ENCODE measurements around the gene SEC14L5. TPM values are rescaled to one million over a fixed set of nuclear protein-coding genes. Genes with fewer than 3 reads are reported as not detected.

The SEC14L5 gene
- total and polyA plus RNA-seq, 5 donors from 2014 or later = 1.5 TPM; not detected in 4

DNA sequence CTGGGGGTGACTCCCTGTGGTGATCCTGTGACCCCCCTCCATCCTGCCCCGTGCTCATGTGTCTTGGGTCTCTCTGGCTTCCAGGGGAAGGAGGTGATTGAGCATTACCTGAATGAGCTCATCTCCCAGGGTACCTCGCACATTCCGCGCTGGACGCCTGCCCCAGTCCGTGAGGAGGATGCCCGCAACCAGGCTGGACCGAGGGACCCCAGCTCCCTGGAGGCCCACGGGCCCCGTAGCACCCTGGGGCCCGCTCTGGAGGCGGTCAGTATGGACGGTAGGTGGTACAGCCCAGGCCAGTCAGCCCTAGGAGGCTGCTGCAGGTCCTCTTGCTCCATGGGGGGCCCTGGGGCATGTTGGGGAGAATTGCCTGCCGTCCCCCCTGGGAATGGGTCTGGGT, 33.6 kb downstream of the SEC14L5 start:
- H3K4me3 ChIP-seq (ENCODE audit: low read depth, low read length) = no peak overlapping the region
- no peaks in the 10 kb centered on the region for H3K36me3 Mint-ChIP-seq
- no peak overlapping the region for H3K4me3 Mint-ChIP-seq
- H3K4me1 ChIP-seq (ENCODE audit: control insufficient read depth, insufficient read depth, low read length, poor library complexity, severe bottlenecking) = no peaks in the 10 kb centered on the region
- ATAC-seq (ENCODE audit: low read depth in 2 of 2) (no peak), DNase-seq (no peak)
- no peak overlapping the region for H3K27ac ChIP-seq (ENCODE audit: insufficient read depth, low read length, poor library complexity, severe bottlenecking)
- peaks cover 8% of the 10 kb centered on the region for H3K27me3 ChIP-seq (ENCODE audit: control insufficient read depth, insufficient read depth, low read length)
- no peaks in the 10 kb centered on the region for H3K9me3 ChIP-seq (ENCODE audit: control insufficient read depth in 2 of 2, low read length in 2 of 2)
- peaks cover 0 to 1% (median 0%) of the 10 kb centered on the region in 7 donors for H3K9me3 Mint-ChIP-seq
- H3K36me3 ChIP-seq (ENCODE audit: control insufficient read depth, insufficient read depth, low read length) = no peaks in the 10 kb centered on the region
- peaks cover 0 to 2% (median 0%) of the 10 kb centered on the region in 4 donors for H3K4me1 Mint-ChIP-seq
- H3K27me3 Mint-ChIP-seq = peaks cover 26% of the 10 kb centered on the region
- H3K27ac Mint-ChIP-seq = no peak overlapping the region

DNA sequence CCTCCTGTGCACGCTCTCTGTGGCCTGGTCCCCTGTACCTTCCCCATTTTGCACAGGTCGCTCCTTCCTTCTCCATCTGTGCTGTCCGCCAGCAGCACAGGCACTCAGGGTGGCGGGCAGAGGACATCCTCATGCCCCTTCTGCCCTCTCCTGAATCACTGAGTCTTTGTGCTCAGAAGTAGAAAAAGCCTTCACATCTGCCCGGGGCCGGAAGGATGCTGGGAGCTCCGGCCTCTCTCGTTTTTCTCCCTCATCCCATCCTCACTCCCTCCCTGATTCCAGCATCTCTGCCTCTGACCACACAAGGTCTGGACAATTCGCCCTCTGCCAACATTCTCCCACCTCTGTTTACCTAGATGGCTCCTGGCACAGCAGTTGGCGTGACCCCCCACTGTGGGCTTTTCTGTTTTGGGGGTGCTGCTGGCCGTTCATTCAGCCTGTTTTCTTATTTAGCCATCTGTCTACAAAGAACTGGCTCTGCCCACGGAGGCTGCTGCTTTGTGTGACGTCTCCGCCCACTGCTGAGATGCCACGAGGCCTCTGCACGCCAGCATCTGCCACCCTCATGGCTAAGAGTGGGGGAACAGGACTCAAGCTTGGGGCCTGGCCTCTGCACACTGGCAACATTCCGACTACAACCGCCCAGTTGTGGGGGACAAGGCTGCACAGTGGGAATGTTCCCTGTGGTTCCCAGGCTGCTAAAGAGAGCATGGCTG, 36.7 kb downstream of the SEC14L5 start:
- Histone ChIP-seq H3K4me1 (ENCODE audit: control insufficient read depth, insufficient read depth, low read length, poor library complexity, severe bottlenecking) (no peaks in the 10 kb centered on the region), H3K9me3 (ENCODE audit: control insufficient read depth in 2 of 2, low read length in 2 of 2) (no peaks in the 10 kb centered on the region), H3K27ac (ENCODE audit: insufficient read depth, low read length, poor library complexity, severe bottlenecking) (no peak overlapping the region), H3K4me3 (ENCODE audit: low read depth, low read length) (no peak overlapping the region), H3K36me3 (ENCODE audit: control insufficient read depth, insufficient read depth, low read length) (no peaks in the 10 kb centered on the region), H3K27me3 (ENCODE audit: control insufficient read depth, insufficient read depth, low read length) (no peaks in the 10 kb centered on the region)
- H3K27ac Mint-ChIP-seq = peak overlapping the region in 1 of 3 donors; percentile 38
- ATAC-seq (ENCODE audit: low read depth in 2 of 2) (no peak), DNase-seq (no peak)
- H3K36me3 Mint-ChIP-seq = no peaks in the 10 kb centered on the region
- no peaks in the 10 kb centered on the region for H3K9me3 Mint-ChIP-seq
- H3K4me1 Mint-ChIP-seq = no peaks in the 10 kb centered on the region
- H3K27me3 Mint-ChIP-seq = peaks cover 13% of the 10 kb centered on the region
- no peak overlapping the region for H3K4me3 Mint-ChIP-seq

DNA sequence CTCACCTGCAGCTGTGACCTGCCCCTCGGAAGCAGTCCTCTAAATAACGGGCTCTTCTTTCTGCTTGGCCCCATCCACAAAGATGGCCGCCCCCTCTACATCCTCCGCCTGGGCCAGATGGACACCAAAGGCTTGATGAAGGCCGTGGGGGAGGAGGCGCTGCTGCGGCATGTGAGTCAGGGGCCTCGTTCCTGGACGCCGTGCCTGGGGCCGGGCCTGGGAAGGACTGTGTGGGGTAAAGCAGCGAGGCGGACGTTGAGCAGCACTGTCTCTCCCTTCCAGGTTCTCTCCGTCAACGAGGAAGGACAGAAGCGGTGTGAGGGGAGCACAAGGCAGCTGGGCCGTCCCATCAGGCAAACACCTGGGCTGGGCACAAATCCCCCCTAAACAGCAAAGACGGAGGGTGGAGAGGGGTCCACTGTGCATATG, 42.5 kb downstream of the SEC14L5 start:
- Histone ChIP-seq H3K4me1 (ENCODE audit: control insufficient read depth, insufficient read depth, low read length, poor library complexity, severe bottlenecking) (no peaks in the 10 kb centered on the region), H3K27me3 (ENCODE audit: control insufficient read depth, insufficient read depth, low read length) (no peaks in the 10 kb centered on the region), H3K4me3 (ENCODE audit: low read depth, low read length) (no peak overlapping the region), H3K36me3 (ENCODE audit: control insufficient read depth, insufficient read depth, low read length) (no peaks in the 10 kb centered on the region), H3K9me3 (ENCODE audit: control insufficient read depth in 2 of 2, low read length in 2 of 2) (no peaks in the 10 kb centered on the region), H3K27ac (ENCODE audit: insufficient read depth, low read length, poor library complexity, severe bottlenecking) (no peak overlapping the region)
- no peak for DNase-seq
- no peaks in the 10 kb centered on the region for H3K4me1 Mint-ChIP-seq
- H3K27me3 Mint-ChIP-seq = peaks cover 4% of the 10 kb centered on the region
- H3K9me3 Mint-ChIP-seq = no peaks in the 10 kb centered on the region
- no peak overlapping the region for H3K4me3 Mint-ChIP-seq
- H3K36me3 Mint-ChIP-seq = no peaks in the 10 kb centered on the region
- H3K27ac Mint-ChIP-seq = no peak overlapping the region
- ATAC-seq (ENCODE audit: low read depth in 2 of 2) = no peak

DNA sequence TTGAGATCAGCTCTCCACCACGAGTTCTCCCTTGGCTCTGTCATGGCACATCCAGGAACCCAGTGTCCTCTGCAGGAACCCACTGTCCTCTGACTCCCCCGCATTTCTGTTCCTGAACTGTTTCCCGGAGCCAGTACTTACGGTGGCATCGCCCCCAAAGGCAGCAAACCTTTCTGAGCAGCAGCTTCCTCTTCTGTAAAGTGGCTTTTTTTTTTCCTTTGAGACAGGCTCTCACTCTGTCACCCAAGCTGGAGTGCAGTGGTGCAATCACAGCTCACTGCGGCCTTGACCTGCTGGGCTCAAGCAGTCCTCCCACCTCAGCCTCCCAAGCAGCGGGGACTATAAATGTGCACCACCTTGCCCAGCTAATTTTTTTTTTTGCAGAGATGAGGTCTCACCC, 43.4 kb downstream of the SEC14L5 start:
- Histone ChIP-seq H3K27me3 (ENCODE audit: control insufficient read depth, insufficient read depth, low read length) (no peaks in the 10 kb centered on the region), H3K27ac (ENCODE audit: insufficient read depth, low read length, poor library complexity, severe bottlenecking) (no peak overlapping the region), H3K4me1 (ENCODE audit: control insufficient read depth, insufficient read depth, low read length, poor library complexity, severe bottlenecking) (no peaks in the 10 kb centered on the region), H3K36me3 (ENCODE audit: control insufficient read depth, insufficient read depth, low read length) (no peaks in the 10 kb centered on the region), H3K4me3 (ENCODE audit: low read depth, low read length) (no peak overlapping the region), H3K9me3 (ENCODE audit: control insufficient read depth in 2 of 2, low read length in 2 of 2) (no peaks in the 10 kb centered on the region)
- no peak for DNase-seq
- ATAC-seq (ENCODE audit: low read depth in 2 of 2) = no peak
- H3K27me3 Mint-ChIP-seq = peaks cover 4% of the 10 kb centered on the region
- no peaks in the 10 kb centered on the region for H3K36me3 Mint-ChIP-seq
- no peaks in the 10 kb centered on the region for H3K4me1 Mint-ChIP-seq
- no peak overlapping the region for H3K4me3 Mint-ChIP-seq
- no peak overlapping the region for H3K27ac Mint-ChIP-seq
- H3K9me3 Mint-ChIP-seq = no peaks in the 10 kb centered on the region

DNA sequence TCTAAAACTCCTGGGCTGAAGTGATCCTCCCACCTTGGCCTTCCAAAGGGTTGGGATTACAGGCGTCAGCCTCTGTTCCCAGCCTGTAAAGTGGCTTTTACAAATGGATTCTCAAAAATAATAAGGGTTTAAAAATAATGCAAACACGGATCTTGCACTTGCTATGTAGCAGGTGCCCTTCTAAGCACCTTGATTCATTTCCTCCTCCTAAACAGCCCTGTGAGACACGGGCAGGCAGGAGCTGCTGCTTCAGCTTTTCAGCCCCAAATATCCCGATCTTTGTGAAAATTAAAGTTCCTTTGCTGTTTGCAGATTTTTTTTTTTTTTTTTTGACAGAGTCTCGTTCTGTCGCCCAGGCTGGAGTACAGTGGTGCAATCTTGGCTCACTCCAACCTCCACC, 43.9 kb downstream of the SEC14L5 start:
- Mint-ChIP-seq H3K27ac (no peak overlapping the region), H3K4me3 (no peak overlapping the region), H3K4me1 (no peaks in the 10 kb centered on the region), H3K9me3 (no peaks in the 10 kb centered on the region), H3K27me3 (no peaks in the 10 kb centered on the region), H3K36me3 (no peaks in the 10 kb centered on the region)
- DNase-seq (no peak), ATAC-seq (ENCODE audit: low read depth in 2 of 2) (no peak)
- no peaks in the 10 kb centered on the region for H3K9me3 ChIP-seq (ENCODE audit: control insufficient read depth in 2 of 2, low read length in 2 of 2)
- no peaks in the 10 kb centered on the region for H3K27me3 ChIP-seq (ENCODE audit: control insufficient read depth, insufficient read depth, low read length)
- H3K4me1 ChIP-seq (ENCODE audit: control insufficient read depth, insufficient read depth, low read length, poor library complexity, severe bottlenecking) = no peaks in the 10 kb centered on the region
- no peaks in the 10 kb centered on the region for H3K36me3 ChIP-seq (ENCODE audit: control insufficient read depth, insufficient read depth, low read length)
- H3K4me3 ChIP-seq (ENCODE audit: low read depth, low read length) = no peak overlapping the region
- H3K27ac ChIP-seq (ENCODE audit: insufficient read depth, low read length, poor library complexity, severe bottlenecking) = no peak overlapping the region

DNA sequence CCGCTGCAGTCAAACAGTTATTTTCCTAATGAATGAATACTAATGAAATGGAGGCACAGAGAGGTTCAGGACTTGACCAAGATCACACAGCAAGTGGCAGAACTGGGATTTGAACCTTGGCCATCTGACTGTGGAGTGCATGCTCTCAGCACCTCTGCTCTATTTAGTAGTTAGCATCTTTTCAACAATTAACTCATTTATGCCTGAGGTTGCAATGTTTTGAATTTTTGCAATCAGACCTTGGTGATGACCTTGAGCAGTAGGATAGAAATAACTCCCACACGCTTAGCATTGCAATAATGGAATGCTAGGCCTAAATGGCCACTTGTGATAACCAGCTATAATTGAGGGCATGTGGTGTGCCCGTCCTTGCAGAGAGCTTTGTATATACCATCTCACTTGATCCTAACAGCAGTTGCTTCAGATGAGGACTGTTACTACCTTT, 44.6 kb downstream of the SEC14L5 start:
- H3K36me3 ChIP-seq (ENCODE audit: control insufficient read depth, insufficient read depth, low read length) = no peaks in the 10 kb centered on the region
- H3K9me3 Mint-ChIP-seq = no peaks in the 10 kb centered on the region
- no peak overlapping the region for H3K27ac Mint-ChIP-seq
- no peaks in the 10 kb centered on the region for H3K4me1 Mint-ChIP-seq
- no peaks in the 10 kb centered on the region for H3K27me3 Mint-ChIP-seq
- H3K9me3 ChIP-seq (ENCODE audit: control insufficient read depth in 2 of 2, low read length in 2 of 2) = no peaks in the 10 kb centered on the region
- no peaks in the 10 kb centered on the region for H3K27me3 ChIP-seq (ENCODE audit: control insufficient read depth, insufficient read depth, low read length)
- no peaks in the 10 kb centered on the region for H3K36me3 Mint-ChIP-seq
- no peak overlapping the region for H3K4me3 Mint-ChIP-seq
- no peaks in the 10 kb centered on the region for H3K4me1 ChIP-seq (ENCODE audit: control insufficient read depth, insufficient read depth, low read length, poor library complexity, severe bottlenecking)
- no peak overlapping the region for H3K4me3 ChIP-seq (ENCODE audit: low read depth, low read length)
- H3K27ac ChIP-seq (ENCODE audit: insufficient read depth, low read length, poor library complexity, severe bottlenecking) = no peak overlapping the region
- ATAC-seq (ENCODE audit: low read depth in 2 of 2) (no peak), DNase-seq (no peak)

DNA sequence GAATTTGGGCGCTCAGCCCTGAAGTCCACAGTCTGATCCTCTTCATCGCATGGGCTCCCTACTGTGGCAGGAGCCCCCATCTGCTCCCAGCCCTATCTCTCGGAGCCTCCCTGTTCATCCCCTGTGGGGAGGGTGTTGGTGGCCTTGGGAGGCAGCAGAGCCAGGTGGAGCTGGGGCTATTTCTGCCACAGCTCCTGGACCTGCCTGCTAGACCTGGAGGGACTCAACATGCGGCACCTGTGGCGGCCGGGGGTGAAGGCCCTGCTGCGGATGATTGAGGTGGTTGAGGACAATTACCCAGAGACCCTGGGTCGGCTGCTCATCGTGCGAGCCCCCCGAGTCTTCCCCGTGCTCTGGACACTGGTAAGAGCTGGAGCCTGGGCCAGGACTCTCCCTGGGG, 45.1 kb downstream of the SEC14L5 start:
- ATAC-seq (ENCODE audit: low read depth in 2 of 2) = no peak
- Mint-ChIP-seq H3K27ac (no peak overlapping the region), H3K4me1 (no peaks in the 10 kb centered on the region), H3K9me3 (no peaks in the 10 kb centered on the region), H3K27me3 (no peaks in the 10 kb centered on the region), H3K4me3 (no peak overlapping the region), H3K36me3 (no peaks in the 10 kb centered on the region)
- DNase-seq = no peak
- Histone ChIP-seq H3K27me3 (ENCODE audit: control insufficient read depth, insufficient read depth, low read length) (no peaks in the 10 kb centered on the region), H3K4me3 (ENCODE audit: low read depth, low read length) (no peak overlapping the region), H3K27ac (ENCODE audit: insufficient read depth, low read length, poor library complexity, severe bottlenecking) (no peak overlapping the region), H3K9me3 (ENCODE audit: control insufficient read depth in 2 of 2, low read length in 2 of 2) (no peaks in the 10 kb centered on the region), H3K36me3 (ENCODE audit: control insufficient read depth, insufficient read depth, low read length) (no peaks in the 10 kb centered on the region), H3K4me1 (ENCODE audit: control insufficient read depth, insufficient read depth, low read length, poor library complexity, severe bottlenecking) (no peaks in the 10 kb centered on the region)

DNA sequence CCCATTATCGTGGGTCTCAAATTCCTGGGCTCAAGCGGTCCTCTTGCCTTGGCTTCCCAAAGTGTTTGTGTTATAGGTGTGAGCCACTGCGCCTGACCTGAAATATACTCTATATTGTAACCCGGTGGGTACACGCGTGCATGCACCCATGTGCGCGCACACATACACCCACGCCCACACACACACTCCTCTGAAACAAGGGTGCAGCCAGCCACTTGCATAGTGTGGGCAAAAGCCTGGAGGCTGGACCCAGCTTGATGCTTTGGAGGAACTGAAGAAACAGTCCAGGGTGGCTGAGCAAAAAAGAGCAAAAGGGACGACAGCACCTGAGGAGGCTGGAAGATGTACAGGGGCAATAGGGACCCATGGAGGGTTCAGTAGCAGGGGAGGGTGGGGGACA, 45.7 kb downstream of the SEC14L5 start:
- H3K4me3 ChIP-seq (ENCODE audit: low read depth, low read length) = no peak overlapping the region
- Mint-ChIP-seq H3K9me3 (no peaks in the 10 kb centered on the region), H3K4me3 (no peak overlapping the region), H3K36me3 (no peaks in the 10 kb centered on the region), H3K4me1 (no peaks in the 10 kb centered on the region), H3K27me3 (no peaks in the 10 kb centered on the region), H3K27ac (peak overlapping the region in 1 of 3 donors; percentile 20)
- DNase-seq = no peak
- no peaks in the 10 kb centered on the region for H3K27me3 ChIP-seq (ENCODE audit: control insufficient read depth, insufficient read depth, low read length)
- no peak for ATAC-seq (ENCODE audit: low read depth in 2 of 2)
- H3K36me3 ChIP-seq (ENCODE audit: control insufficient read depth, insufficient read depth, low read length) = no peaks in the 10 kb centered on the region
- H3K4me1 ChIP-seq (ENCODE audit: control insufficient read depth, insufficient read depth, low read length, poor library complexity, severe bottlenecking) = no peaks in the 10 kb centered on the region
- no peak overlapping the region for H3K27ac ChIP-seq (ENCODE audit: insufficient read depth, low read length, poor library complexity, severe bottlenecking)
- no peaks in the 10 kb centered on the region for H3K9me3 ChIP-seq (ENCODE audit: control insufficient read depth in 2 of 2, low read length in 2 of 2)
